ENCODE results near the gene SFMBT1. TPM values are rescaled to one million over a fixed set of nuclear protein-coding genes. Genes with fewer than 3 reads are reported as not detected.

SFMBT1 gene
- total and polyA plus RNA-seq, 9 of the 15 experiments (the other 6 are each of a cell fraction or from before 2014, with no cell fraction given): 0.76 to 6.6 (median 3.6) TPM

GRCh38 chr3:52874160-52874701 lies 171.6 kb downstream of the SFMBT1 start:
- no peaks in the 10 kb centered on the region for H3K9me3 ChIP-seq (replicated peaks; ENCODE audit: control insufficient read depth, insufficient read depth, low read depth, low read length)
- no peaks in the 10 kb centered on the region for H3K27me3 ChIP-seq (ENCODE audit: control insufficient read depth in 2 of 2, insufficient read depth in 2 of 2, low read length in 2 of 2)
- CTCF ChIA-PET (ENCODE audit: low intra/inter-chr PET ratio): no interaction called here
- in situ Hi-C loops (cut with MboI) (no loop called here), intact Hi-C loops (cut with micrococcal nuclease) (no loop called here)
- no peak overlapping the region for H2AFZ ChIP-seq (ENCODE audit: low read depth, low read length)
- no TSS peak for BruUV-seq (replicated peaks)
- DNase-seq (ENCODE audit: extremely low read depth in 1 of 4, low spot score in 3 of 4) (no peak), FAIRE-seq (no peak), ATAC-seq (no peak)
- H3K9me1 ChIP-seq (ENCODE audit: control insufficient read depth, insufficient read depth, low read length): no peaks in the 10 kb centered on the region
- no peak overlapping the region for H3K9ac ChIP-seq (ENCODE audit: insufficient read depth in 1 of 2, low read depth in 2 of 2, low read length in 2 of 2)
- peak overlapping the region; percentile 52; the same call in 1 of the 2 replicates for H3K4me2 ChIP-seq (ENCODE audit: insufficient read depth, low read length)
- no peaks in the 10 kb centered on the region for H3K36me3 ChIP-seq (ENCODE audit: control insufficient read depth, insufficient read depth, low read length)
- POLR2A ChIA-PET: interaction anchor here (1.0 to 1.4 kb wide), 2 partner anchors 15 to 19 kb away, joined by 4 read pairs; no protein-coding TSS in a partner anchor
- TF ChIP-seq CEBPG (CRISPR knock-in tag; IDR thresholded peaks at IDR 0.05) (no peak), CEBPG (tag; conservative IDR thresholded peaks at IDR 0.05 in 1 of 2, IDR thresholded peaks at IDR 0.05 in 1 of 2) (peak; percentile 60 to 72; a peak in 2 of 4 replicates), CEBPB (tag; IDR thresholded peaks at IDR 0.05) (peak; percentile 6; the same call in 1 of the 2 replicates), CREB1 (IDR thresholded peaks at IDR 0.05) (no peak), CREB1 (CRISPR knock-in tag; IDR thresholded peaks at IDR 0.05) (no peak), SMARCA4 (IDR thresholded peaks at IDR 0.05) (peak; percentile 2; the same call in 1 of the 2 replicates), ZNF584 (CRISPR knock-in tag; IDR thresholded peaks at IDR 0.05; ENCODE audit: low read depth) (0 out of 2 replicates have a peak, but pooled peaks have one; percentile 14), ZNF518B (CRISPR knock-in tag; IDR thresholded peaks at IDR 0.05) (no peak)
- H3K27ac ChIP-seq (ENCODE audit: extremely low read depth, low read depth, low read length): no peak overlapping the region
- no peak overlapping the region for H3K4me3 ChIP-seq
- no peaks in the 10 kb centered on the region for H3K79me2 ChIP-seq (ENCODE audit: control insufficient read depth, insufficient read depth, low read length)
- H3K4me1 ChIP-seq (replicated peaks in 1 of 2; ENCODE audit: control insufficient read depth in 2 of 2, insufficient read depth in 2 of 2, low read length in 2 of 2): peaks cover 10 to 42% of the 10 kb centered on the region in 2 experiments
- 48% methylated on average over 5 of the region's 5 CpGs for WGBS (ENCODE audit: insufficient coverage, low coverage, missing lambda C conversion rate)
- H4K20me1 ChIP-seq (replicated peaks; ENCODE audit: control insufficient read depth, insufficient read depth, low read length): no peaks in the 10 kb centered on the region

All from K562 (cell line).